ENCODE results near the gene TTK.

TTK gene

DNA sequence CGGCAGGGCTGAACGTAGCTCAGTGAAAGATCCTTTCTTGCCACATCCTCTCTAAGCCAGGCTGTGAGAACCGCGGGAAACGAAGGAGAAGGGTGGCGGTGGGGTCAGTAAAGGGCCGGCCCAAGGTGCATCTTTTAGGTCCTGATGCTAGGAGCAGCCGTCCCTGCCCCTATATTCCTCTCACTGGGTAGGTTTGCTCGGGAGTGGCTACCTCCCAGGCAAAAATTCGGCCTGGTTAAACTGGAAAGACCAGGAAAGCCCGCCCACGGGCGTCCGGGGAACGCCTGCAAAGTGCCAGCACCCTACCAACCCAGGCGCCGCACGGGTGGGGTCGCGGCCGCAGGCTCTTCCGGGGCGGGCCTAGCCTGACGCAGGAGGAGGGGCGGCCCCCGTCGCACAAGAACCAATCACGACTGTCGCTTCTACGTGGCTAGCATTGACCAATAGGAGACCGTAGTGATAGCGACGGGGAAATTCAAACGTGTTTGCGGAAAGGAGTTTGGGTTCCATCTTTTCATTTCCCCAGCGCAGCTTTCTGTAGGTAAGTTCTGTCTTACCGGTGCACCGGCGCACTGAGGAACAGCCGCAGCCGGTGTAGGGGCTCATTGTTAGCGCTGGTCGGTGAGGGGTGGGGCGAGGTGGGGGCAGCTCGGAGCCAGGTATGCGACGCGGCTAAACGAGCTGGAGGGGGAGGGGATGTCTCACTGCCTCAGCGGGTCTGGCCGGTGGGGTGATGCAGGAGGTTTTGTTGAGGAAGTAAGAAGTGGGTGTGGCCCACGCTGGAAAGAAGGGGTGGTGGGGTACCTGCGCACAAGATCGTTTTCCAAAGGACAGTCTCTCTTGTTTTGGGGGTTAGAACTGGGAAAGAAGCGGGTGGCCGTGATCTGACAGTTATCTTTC is at the start of gene TTK:
Gene TTK (plus strand): TSS at position 477 of the 900 bp plus-strand sequence. CDS start 1,195 bp downstream, outside the sequence.
- peak; percentile 87 for FAIRE-seq
- DNase-seq (ENCODE audit: low spot score), result peak; percentile 89

DNA sequence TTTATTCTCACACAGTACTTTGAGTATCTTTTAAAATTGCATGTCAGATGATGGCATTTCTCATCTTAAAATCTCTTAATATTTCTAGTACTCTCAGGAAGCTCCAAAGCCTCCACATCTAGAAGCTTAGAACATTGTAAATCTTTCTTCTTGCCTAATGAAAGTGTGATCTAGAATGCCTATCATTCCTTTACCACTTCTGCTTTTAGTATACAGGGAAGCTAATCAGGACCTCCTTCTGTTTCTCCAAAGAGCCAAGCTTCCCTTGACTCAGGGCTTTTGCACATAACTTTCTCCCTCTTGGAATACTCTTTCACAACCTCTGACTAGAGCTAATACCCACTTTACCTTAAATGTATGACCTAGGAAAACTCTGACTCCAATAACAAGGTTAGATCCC is 49.6 kb upstream of the TTK start:
- no peak for DNase-seq (ENCODE audit: low spot score)
- FAIRE-seq, result no peak

DNA sequence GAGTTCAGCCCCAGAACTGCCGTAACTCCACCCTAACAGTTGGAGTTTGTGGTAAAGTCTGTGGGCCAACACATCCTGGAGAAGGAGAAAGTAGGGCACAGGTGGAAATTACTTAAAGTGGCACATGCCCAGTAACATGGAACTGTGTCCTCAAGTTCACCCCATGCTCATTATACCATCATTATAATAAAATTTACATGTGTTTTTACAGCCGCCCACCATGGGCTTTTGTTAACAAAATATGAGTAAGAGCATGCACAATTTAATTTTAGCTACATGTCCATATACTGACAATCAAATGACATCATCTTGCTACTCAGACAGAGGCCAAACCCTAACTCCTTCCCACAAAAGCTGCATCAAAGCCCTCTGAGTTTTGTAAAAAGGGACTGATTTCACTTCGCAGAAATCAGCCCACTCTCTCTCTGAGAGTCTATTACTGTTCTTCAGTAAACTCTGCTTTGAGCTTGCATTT is 39.8 kb upstream of the TTK start:
- no peak for DNase-seq (ENCODE audit: low spot score)
- no peak for FAIRE-seq

DNA sequence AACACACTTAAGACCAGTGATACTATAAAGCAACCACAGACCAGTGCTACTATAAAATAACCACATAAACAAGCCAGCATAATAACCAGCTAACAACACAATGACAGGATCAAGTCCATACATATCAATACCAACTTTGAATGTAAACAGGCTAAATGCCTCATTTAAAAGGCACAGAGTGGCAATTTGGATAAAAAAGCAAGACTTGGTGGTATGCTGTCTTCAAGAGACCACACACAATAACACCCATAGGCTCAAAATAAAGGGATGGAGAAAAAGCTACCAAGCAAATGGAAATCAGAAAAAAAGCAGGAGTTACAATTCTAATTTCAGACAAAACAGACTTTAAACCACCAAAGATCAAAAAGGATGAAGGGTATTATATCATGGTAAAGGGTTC is 37.3 kb upstream of the TTK start:
- DNase-seq (ENCODE audit: low spot score), result no peak
- no peak for FAIRE-seq

DNA sequence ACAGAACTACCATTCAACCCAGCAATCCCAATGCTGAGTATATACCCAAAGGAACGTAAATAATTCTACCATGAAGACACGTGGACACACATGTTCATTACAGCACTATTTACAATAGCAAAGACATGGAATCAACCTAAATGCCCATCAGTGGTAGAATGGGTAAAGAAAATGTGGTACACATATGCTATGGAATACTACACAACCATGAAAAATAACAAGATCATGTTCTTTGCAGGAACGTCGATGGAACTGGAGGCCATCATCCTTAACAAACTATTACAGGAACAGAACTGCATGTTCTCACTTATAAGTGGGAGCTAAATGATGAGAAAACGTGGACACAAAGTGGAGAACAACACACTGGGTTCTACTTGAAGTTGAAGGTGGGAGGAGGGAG is 34.7 kb upstream of the TTK start:
- FAIRE-seq (no peak), DNase-seq (ENCODE audit: low spot score) (no peak)

DNA sequence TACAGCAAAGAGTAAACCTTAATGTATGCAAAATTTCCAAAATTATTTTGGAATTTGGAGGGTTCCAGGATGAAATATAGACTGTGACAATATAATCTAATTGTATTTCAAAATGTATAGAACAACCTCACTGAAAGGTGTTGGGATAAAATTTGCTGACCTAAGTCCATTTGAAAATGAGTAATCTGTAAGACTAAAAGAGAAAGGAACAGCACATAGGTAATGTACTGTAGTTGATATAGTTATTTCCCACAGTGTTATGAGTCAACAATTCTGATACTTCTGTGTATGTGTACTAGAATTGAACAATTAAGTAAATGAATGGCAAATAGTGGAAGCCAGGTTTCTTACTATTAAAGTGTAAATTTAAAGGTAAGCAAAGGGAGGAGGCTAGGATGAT is 33.3 kb upstream of the TTK start:
- FAIRE-seq (no peak), DNase-seq (ENCODE audit: low spot score) (no peak)

DNA sequence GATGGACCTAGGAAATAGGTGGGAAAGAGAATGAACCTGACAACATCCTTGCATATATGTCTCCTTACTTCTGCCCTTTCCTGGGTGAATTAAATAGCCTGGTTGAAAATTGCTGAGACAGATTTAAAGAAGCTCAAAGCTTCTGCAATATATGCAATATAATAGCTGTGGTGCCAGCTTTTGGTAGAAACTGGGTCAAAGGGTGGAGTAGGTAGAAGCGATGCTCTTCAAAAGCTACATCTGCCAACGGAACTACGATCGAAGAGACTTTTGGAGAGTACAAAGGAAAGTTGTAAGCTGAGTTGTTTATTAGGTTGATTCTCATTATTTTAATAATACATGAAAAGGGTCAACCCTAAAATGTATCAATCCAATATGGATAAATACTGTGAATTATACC is 22.8 kb upstream of the TTK start:
- FAIRE-seq (no peak), DNase-seq (ENCODE audit: low spot score) (no peak)

DNA sequence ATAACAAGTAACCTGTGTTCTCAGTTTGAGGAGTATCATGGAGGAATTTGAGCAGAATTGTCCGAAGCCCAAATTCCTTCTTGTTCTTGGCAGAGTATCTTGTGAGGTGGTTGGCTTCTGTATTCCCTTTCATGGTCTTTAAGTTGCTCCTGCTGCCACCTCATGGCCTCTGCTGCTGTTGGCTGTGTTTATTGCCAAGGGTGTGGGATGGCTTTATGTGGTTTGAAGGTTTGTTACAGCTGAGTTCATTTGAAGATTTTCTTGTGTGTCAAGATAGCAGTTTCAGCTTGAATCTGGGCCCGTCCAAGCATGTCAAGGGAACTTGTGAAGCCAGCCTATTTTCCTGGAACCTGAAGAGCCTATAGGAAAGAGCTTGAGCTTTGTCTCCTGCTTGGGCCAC is 20.2 kb upstream of the TTK start:
- FAIRE-seq (peak; percentile 71), DNase-seq (ENCODE audit: low spot score) (peak; percentile 27)

DNA sequence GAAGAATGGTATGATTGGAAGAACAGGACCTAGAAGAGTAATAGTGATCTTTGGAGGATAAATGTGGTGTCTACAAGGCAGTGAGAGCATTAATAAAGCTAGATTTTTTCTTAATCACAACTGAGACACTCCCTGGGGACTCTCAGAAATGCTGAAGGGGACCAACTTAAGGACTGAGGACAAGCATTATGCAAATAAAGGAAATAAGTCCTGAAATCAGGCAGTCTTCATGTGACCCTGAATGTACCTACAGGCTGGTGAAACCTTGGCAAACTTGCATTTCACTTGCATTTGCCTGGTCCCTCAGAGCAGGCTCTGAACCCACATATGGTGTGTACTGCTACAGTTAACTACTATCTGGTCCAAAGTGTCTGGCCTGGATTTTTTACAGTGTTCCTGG is 19.3 kb upstream of the TTK start:
- no peak for DNase-seq (ENCODE audit: low spot score)
- FAIRE-seq, result no peak

DNA sequence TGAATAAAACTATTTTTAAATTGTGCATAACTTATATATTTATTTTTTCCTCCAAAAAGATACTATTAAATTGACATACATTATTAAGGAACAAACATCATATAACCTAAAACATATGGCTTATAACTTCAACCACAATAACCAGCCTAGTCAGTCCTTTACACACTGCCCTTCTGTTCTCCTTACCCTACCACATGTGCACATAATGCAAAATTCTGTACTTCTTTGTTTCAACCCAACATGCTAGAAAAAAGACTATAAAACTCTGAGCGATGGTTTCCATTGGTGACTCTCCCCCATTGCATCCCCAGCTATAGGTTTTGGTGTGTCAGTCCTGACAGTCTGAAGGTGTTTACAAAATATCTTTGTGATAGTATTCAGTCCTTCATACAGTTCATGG is 14.8 kb upstream of the TTK start:
- no peak for DNase-seq (ENCODE audit: low spot score)
- no peak for FAIRE-seq

DNA sequence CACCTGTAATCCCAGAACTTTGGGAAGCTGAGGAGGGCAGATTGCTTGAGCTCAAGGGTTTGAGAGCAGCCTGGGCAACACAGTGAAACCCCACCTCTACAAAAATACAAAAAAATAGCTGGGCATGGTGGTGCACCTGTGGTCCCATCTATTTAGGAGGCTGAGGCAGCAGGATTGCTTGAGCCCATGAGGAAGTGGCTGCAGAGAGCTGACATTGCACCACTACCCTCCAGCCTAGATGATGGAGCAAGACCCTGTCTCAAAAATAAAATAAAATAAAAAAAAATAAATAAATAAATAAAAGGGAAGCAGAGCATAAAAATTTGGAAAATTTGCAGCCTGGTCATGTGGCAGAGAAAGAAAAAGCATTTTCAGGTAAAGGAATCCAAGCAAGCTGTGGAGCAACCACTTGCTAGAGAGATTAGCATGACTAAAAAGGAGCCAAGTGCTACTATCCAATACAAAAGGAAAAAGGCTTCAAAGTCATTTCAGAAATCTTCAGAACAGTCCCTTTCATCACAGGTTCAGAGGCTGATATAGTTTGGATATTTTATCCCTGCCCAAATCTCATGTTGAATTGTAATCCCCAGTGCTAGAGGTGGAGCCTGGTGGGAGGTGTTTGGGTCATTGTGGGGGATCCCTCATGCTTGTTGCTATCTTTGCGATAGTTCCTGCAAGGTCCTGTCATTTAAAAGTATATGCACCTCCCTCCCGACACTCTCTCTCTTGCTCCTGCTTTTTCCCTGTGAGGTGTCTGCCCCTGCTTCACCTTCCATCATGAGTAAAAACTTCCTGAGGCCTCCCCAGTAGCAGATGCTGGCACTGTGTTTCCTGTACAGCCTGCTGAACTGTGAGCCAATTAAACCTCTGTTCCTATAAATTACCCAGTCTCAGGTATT is 11.2 kb upstream of the TTK start:
- no peak for DNase-seq (ENCODE audit: low spot score)
- FAIRE-seq, result no peak

DNA sequence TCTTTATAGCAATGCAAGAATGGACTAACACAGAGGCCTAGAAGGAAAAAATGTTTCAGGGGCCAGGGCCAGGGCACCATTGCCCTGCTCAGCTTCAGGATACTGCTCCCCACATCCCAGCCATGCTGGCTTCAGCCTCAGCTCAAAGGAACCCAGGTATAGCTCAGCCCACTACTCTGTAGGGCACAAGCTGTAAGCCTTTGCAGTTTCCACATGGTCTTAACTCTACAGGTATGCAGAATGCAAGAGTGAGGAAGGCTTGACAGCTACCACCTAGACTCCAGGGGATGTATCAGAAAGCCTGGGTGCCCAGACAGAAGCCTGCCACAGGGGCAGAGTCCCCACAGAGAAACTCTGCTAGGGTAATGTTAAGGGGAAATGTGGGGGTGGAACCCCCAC is 10.5 kb upstream of the TTK start:
- FAIRE-seq (no peak), DNase-seq (ENCODE audit: low spot score) (no peak)

DNA sequence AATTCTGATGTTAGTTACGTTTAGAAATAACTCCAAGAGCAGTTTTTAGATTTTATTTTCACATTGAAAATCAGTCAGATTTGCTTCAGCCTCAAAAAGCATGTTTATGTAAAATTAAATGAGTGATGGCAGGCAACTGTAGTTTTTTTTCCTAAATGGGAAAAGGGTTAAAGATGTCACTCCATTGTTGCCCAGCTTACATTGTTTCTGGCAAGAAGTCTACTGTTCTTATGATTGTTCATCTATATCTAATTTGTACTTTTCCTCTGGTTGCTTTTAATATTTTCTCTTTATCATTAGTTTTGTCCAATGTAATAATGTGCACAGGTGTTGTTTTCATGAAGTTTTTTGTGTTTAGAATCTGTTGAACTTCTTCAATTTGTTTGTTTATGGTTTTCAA is 6.7 kb upstream of the TTK start:
- DNase-seq (ENCODE audit: low spot score) (no peak), FAIRE-seq (no peak)

DNA sequence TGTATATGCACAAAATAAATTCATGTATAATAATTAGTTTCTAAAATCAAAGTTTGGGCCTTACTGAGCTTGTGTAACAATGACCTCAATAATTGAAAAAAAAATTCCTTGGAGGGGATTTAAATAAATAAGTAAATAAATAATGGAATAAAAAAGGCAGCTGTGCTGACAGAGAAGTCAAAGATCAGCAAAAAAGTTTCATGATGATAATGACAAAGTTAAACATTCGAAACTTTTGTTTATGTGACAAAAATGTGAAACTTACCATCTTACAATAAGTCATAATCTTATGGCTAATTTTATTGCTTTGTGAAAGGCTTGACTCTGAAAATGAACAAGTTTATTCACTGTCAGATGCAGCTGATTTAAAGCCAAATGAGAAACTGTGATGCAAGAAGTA is 3.1 kb upstream of the TTK start:
- FAIRE-seq (no peak), DNase-seq (ENCODE audit: low spot score) (no peak)

DNA sequence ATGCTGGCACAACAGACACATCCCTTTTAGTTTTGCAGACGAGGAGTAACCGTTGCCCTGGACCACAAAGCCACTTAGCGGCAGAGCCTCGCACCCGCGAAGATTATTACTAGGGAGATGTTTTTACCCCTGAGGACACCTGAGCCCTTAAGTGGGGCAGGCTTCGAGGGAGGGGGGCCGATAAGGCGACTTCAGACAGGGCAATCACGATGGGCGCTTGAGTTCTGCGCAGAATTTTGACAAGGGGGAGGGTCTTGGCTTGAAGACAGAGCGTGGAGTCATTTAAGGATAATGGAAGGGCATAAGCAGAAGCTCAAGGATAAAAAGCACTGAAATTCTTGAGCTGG is 650 bp upstream of the TTK start:
- no peak for DNase-seq (ENCODE audit: low spot score)

DNA sequence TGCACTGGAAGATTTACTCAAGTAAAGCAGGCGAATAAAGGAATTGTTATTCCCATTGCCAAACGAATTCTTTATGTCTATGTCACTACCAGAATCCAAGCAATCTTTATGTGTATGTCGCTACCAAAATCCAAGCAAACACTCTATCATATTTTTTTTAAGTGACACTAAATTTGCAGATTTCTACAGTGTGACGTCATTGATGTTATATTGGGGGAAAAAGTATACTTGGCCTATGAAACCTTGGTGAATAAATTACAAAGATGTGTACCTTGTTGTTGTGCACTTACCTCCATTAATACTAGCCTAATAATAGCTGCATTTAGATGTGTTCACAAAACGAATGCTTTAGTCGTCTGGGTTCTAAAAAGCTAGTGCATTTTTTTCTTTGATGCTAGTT is 957 bp downstream of the TTK start:
- DNase-seq (ENCODE audit: low spot score) (no peak), FAIRE-seq (no peak)

More for the DNA sequence above, 650 bp upstream of the TTK start:
- FAIRE-seq, result no peak

DNA sequence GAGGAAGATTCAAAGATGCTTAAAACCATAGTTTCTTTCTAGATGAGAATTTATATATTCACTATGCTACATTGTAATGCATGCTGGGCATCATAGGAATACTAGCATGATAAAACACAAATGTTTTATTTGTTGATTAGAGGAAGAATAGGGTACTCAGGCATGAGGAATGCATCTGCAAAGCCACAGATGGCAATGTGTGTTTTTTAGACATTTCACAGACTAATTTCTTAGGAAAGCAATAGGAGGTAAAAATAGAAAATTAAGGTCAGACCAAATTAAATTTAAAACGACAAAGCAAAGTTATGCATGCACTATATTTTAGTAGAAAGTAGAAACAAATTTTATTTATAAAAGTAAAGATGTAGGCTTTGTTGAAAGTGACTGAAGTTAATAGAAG is 2.1 kb downstream of the TTK start:
- FAIRE-seq (no peak), DNase-seq (ENCODE audit: low spot score) (no peak)

DNA sequence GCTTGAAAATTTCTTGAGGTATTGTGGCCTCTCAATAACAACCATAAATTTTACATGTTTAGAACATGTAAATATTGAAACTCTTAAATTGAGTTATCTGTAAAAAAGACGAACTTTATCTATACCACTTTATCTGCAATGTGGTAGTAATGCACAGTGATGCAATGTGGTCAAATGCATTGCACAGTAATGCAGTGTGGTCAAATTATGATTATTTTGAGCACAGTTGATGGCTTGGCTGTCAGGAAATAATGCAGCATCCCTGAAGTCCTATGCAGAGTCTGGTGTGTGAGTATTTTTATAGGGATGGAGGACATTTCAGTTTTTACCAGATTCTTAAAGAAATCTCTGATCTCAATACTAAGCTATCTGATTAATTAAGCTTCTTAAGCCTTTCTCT is 5.1 kb downstream of the TTK start:
- FAIRE-seq (no peak), DNase-seq (ENCODE audit: low spot score) (no peak)

DNA sequence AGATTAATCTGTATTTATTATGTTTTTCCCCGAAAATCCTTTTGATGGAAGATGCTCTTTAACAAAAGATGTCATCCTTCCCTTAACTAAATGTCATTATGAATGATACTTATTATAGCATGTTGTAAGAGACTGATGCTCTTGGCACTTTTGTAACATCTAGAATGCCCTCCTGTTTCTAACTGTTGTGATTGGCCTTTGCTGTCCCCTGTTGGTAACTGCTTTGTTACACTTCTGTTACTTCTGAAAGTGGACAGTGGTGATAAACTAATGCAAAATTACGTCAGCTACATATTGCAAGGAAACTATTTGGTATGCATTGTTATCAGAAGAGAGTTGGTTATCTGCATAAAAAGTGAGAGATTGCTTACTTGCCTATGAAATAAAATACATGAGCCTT is 5.8 kb downstream of the TTK start:
- FAIRE-seq (no peak), DNase-seq (ENCODE audit: low spot score) (no peak)

DNA sequence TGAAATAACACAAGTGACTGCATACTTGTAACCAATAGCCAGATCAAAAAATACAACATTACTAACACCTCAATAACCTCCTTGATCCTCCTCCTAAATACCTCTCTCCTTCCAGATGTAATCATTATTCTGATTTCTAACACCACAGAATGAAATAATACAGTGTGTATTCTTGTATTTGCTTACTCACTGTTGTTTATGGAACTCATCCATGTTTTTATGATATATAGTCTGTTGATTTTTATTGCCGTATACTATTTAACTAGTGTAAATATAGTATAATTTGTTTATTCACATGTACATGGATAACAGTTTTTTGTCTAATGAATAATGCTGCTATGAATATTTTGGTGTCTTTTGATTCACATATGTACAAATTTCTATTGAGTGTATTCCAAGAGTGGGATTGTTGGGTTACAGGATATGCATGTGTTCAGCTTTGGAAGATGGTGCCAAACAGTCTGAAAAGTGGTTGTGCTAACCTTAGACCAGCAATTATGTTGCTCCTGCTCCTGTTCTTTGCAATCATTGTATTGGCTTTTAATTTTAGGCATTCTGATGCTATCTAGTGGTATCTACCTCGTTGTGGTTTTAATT is 11.5 kb downstream of the TTK start:
- FAIRE-seq, result no peak
- DNase-seq (ENCODE audit: low spot score), result no peak

DNA sequence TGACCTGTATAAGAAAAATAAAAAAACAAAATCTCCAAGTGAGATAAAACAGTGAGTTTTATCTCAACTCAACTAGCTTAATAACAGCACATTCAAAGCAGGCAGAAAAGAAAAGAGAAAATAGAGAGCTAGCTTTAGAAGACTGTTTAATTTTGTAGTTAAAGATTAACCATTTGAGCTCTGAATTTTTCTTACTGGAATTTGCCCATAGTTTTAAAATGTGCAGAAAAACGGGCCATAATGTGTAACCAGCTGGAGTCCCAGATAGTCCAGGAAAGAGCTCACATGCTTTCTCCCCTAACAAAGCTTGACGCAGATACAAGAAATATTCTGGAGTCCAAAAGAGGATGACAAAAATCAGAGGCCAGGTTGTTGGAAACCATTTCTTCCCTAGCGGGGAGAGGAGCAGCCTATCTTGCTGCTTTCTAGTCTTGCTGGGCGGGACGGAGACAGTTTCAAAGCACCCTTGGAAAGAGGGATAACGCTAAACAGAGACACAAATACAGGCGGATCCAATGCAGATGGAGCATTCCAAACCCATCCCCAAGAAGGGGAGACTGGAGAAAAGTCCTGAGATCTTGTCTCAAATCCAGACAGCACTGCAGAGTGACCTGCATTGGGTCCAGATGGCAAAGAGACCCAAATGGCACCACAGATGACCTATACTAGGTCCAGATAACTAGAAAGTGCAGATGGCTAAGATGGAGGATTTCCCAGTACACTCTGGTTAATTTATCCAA is 16.1 kb downstream of the TTK start:
- FAIRE-seq (no peak), DNase-seq (ENCODE audit: low spot score) (no peak)

All from RCC 7860 (cell line).